Stimulated activated CD4-positive, alpha-beta T cell treated with anti-CD3 and anti-CD28 coated beads, Interleukin-12 subunit alpha, Interleukin-12 subunit beta, amount 100 ng/mL, for 4 hours (primary cell): ENCODE data around the gene GAL3ST2.
"Not testable (repeated sequence)": the region's sequence is repeated elsewhere in the genome, so short reads cannot be mapped to it uniquely, and the experiment has no call there.

Source experiments
- DNase-seq: peaks from one replicate; pipeline ENCODE4 v3.0.0-alpha.2; 2020

The GAL3ST2 gene

DNA sequence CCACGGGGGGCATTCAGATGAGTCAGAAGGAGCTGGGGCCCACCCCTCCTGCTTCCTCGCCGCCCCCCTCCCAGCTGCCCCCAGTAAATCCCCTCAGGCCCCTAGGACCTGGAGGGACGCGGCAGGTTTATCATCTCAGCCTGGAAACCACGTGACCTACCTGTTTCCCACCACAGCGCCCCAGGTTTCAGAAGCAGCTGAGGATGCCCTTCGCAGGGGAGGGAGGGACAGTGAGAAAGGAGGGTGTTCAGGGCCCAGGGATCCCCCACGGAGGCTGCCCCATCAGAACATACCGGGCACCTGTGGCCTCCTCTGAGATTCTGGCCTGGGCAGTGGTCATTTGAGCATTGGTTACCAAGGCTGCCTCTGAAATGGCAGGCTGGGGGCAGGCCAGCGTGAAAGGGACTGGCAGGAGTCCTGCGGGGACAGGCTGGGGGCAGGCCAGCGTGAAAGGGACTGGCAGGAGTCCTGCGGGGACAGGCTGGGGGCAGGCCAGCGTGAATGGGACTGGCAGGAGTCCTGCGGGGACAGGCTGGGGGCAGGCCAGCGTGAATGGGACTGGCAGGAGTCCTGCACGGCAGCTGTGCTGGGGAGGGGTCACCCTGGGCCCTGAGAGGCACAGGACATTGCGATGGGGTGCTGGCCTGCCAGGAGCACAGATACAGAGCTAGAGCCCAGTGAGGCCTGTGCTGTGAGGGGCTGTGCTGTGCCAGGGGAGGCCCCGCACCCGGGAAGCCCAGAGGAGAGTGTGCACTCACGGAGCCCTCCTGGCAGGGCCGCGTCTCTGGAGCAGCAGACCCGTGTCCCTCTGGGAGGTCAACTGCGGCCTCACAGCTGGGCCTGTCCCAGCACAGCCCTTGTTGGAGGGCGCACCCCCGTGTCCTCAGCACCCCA, 33.9 kb downstream of the GAL3ST2 start:
- DNase-seq: no peak

DNA sequence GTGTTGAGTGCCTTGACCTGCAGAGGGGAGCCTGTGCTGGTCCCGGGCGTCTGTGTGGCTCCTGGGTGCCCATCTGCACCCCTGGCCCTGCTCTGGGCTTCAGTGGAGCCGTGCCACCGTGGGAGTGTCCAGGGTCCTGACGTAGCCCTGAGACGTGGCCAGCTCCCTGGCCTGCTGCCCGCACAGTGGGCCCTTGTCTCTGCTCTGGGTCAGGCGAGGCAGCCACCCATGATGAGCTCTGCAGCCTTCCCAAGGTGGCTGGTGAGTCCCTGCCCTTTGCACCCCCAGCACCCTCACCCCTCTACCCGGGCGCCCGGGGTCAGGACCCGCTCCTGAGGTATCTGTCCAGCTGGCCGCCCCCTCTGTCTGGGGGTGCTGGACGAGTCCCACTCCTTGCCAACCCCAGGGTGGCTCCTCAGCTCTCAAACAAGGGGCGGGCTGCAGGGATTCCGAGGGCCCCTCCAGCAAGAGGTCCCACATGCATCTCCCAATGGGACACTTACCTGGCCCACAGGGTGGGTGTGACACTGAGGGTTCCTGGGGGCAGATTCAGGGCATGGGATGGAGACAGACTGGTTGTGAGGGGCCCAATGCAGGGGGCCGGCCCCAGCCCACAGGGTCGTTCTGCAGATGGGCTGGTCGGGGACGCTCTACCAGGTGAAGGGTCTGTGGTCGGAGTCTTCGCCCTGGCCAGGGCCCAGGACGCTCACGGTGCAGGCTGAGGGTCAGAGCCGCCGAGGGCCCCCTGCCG, 34.8 kb downstream of the GAL3ST2 start:
- DNase-seq: no peak

DNA sequence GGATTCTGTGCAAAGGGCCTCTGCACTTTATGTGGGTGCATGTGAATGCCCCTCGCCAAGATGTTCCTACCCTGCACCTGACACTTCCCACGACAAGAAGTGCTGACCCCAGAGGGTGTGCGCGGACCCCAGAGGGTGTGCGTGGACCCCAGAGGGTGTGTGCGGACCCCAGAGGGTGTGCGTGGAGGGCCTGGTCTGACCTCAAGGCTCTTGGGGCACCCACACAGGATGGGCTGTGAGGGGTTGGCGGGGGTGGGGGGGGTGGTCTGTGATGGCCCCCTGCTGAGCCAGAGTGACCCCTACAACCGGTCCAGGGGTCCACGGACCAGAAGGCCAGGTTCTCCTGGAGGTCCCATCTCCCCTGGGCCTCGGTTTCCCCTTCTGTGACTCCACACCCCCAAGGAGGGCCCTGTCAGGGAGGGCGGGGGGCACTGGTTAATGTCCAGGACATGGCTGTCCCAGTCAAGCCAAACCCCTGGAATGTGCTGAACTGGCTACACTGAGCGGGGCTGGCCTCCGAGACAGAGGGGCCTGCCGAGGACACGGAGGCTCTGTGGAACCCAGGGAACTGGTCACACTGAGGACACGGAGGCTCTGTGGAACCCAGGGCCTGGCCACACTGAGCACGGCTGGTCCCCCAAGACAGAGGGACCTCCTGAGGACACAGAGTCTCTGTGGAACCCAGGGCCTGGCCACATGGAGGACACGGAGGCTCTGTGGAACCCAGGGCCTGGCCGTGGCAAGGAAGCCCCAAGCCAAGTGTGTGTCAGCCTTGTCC, 35.5 kb downstream of the GAL3ST2 start:
- DNase-seq: no peak

DNA sequence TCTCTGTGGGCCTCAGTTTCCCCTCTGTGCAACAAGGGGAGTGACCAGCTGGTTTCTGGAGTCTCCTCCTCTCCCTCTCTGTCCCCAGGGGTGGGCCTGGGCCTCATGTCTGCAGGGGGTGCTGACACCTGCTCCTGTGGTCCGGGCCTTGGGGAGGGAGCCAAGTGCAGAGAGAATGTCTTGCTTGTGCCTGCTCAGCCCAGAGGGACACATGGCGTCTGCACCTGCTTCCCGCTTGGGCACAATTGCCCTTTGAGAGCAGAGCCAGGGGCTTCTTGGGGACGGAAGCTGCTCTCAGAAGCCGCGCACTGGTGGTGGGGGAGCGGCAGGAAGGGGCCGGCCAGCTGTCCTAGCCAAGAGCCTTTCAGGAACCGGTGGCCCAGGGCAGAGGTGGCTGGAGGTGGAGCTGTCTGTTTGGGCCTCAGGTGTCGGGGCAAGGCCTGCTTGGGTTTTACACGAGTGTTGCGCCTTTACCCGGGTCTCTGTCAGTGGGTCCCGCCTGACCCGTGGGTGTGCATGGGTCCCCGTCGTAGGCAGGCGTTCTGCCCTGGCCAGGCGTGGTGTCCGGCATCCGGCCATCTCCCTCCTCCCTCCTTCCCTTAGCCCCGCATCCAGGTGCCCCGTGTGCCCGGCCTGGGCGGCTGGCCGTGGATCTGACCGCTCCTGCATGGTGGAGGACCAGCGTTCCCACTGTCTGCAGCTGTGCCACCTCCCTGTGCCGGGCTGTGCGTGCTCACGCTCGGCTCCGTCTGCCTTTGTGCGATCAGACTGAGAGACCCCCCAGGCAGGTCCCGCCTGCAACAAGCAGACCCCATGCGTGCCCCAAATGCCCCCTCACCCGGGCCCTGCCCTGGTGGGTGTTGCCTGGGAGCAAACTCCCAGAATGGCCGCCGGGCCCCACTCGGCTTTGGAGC, 36.4 kb downstream of the GAL3ST2 start:
- DNase-seq: no peak

DNA sequence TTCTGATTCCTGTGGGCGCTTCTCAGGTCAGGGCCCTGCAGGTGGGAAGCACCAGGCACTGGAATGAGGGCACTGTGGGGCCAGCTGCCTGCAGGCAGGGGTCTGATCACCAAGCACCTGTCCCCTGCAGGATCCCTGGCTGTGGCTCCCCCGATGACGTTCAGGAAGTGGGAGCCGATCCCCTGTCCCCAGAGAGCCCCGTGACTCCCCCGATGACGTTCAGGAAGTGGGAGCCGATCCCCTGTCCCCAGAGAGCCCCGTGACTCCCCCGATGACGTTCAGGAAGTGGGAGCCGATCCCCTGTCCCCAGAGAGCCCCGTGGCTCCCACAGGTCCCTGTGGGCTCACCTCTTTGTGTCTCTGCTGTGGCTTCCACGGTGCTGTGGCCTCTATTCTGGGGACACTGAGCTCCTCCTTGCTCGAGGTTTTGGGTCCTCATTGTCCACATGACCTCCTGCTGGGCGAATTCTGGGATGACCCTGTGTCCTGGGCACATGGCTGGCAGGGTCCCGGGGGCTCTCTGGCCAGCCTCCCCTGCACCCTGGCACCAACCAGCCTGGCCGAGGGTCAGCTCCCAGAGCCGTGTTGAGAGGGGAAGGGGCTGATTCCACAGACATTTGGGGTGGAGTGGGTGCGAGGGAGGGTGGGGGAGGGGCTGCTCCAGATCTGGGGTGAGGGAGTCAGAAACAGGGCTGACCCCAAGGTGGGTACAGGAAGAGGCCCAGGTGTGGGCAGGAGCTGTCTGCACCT, 37.2 kb downstream of the GAL3ST2 start:
- DNase-seq: no peak

DNA sequence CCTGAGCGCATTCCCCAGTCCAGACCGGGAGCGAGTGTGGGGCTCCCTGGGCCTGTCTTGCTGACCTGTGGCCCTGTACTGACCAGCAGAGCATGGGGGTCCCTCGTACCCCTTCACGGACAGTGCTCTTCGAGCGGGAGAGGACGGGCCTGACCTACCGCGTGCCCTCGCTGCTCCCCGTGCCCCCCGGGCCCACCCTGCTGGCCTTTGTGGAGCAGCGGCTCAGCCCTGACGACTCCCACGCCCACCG, 37.7 kb downstream of the GAL3ST2 start:
- DNase-seq: no peak

DNA sequence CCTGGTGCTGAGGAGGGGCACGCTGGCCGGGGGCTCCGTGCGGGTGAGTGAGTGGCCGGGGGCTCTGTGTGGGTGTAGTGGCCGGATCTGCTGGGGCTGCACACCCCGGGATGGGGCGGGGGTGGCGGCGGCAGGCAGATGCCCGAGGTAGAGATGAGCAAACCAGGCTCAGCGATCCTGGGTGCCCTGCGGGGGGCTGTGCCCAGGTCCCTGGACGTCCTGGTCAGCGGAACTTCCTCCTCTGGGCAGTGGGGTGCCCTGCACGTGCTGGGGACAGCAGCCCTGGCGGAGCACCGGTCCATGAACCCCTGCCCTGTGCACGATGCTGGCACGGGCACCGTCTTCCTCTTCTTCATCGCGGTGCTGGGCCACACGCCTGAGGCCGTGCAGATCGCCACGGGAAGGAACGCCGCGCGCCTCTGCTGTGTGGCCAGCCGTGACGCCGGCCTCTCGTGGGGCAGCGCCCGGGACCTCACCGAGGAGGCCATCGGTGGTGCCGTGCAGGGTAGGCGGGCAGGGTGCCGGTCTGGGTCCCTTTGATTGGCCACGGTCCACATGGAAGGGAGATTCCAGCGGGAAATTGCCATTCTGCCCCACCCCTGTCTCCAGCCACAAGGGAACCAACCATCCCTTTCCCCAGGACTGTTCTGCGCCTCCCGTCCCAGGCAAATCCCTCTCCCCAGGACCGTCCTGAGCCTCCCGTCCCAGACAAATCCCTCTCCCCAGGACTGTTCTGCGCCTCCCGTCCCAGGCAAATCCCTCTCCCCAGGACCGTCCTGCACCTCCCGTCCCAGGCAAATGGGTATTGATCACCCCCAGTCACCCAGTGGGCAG, 38.2 kb downstream of the GAL3ST2 start:
- no peak for DNase-seq

DNA sequence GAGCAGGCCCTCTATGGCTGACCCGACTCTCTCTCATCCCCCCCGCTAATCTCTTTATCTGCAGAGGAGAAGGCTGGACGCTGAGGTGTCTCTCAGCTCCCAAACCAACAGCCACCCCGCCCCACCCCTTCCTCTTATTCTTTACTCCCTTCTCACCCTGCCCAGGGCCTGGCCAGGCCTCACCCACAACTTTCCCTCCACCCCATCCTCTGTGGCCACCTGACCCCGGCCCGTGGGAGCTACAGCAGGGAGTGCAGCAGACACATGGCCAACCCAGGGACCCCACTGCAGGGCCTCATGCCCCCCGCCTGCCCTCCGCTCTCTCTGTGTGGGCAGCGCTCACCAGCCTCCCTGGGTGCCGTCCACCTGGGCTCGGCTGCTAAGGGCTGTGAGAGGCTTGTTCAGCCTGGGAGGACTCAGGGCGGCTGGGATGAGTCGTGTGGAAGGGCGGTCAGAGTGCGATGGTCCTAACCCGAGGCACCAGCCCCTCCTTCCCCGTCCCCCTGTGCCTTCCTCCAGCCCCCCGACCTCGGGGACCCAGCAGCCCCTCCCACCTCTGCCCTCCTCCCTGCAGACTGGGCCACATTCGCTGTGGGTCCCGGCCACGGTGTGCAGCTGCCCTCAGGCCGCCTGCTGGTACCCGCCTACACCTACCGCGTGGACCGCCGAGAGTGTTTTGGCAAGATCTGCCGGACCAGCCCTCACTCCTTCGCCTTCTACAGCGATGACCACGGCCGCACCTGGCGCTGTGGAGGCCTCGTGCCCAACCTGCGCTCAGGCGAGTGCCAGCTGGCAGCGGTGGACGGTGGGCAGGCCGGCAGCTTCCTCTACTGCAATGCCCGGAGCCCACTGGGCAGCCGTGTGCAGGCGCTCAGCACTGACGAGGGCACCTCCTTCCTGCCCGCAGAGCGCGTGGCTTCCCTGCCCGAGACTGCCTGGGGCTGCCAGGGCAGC, 39.1 kb downstream of the GAL3ST2 start:
- no peak for DNase-seq

DNA sequence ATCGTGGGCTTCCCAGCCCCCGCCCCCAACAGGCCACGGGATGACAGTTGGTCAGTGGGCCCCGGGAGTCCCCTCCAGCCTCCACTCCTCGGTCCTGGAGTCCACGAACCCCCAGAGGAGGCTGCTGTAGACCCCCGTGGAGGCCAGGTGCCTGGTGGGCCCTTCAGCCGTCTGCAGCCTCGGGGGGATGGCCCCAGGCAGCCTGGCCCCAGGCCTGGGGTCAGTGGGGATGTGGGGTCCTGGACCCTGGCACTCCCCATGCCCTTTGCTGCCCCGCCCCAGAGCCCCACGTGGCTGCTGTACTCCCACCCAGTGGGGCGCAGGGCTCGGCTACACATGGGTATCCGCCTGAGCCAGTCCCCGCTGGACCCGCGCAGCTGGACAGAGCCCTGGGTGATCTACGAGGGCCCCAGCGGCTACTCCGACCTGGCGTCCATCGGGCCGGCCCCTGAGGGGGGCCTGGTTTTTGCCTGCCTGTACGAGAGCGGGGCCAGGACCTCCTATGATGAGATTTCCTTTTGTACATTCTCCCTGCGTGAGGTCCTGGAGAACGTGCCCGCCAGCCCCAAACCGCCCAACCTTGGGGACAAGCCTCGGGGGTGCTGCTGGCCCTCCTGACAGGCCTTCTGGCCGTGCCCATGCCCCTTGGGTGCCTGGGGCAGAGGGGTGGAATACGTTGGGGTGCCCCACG, 40.0 kb downstream of the GAL3ST2 start:
- DNase-seq: no peak

DNA sequence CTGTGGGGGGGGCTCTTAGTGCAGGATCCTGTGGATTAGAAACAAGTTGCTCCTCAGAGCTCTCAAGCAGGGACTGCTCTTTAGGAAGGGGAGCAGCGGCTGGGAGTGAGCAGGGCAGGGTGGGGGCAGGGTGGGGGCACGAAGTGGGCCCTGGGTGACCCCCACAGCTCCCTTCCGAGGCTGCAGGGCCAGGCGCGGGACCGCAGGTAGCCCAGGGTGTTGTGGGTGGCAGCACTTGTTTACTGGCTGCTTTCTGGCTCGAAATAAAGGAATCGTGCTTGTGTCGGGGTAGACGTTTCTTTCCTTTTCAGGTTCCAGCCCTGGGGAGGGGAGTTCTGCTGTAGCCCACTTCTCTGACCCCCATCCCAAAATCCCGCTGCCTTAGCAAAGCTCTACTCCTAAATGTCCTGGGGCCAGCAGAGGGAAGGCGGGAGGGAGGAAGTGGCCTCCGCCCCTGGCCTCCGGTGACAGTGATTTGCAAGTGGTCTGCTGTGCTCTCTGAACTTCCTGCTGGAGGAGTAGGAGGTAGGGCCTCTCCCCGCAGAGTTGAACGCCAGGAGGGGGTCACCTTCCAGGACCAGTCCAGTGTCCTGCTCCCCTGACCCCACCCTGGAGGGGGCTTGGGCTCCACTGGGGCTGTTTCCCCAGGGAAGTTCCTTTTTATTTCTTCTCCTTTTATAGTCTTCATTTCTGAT, 40.7 kb downstream of the GAL3ST2 start:
- no peak for DNase-seq

DNA sequence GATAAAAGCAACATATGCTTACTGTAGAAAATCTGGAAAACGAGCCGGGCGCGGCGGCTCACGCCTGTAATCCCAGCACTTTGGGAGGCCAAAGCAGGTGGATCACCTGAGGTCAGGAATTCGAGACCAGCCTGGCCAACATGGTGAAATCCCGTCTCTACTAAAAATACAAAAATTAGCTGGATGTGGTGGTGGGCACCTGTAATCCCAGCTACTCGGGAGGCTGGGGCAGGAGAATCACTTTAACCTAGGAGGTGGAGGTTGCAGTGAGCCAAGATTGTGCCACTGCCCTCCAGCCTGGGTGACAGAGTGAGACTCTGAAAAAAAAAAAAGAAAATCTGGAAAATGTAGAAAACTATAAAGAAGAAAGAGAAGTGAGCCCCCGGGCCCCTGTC, 41.2 kb downstream of the GAL3ST2 start:
- not testable (repeated sequence) for DNase-seq

DNA sequence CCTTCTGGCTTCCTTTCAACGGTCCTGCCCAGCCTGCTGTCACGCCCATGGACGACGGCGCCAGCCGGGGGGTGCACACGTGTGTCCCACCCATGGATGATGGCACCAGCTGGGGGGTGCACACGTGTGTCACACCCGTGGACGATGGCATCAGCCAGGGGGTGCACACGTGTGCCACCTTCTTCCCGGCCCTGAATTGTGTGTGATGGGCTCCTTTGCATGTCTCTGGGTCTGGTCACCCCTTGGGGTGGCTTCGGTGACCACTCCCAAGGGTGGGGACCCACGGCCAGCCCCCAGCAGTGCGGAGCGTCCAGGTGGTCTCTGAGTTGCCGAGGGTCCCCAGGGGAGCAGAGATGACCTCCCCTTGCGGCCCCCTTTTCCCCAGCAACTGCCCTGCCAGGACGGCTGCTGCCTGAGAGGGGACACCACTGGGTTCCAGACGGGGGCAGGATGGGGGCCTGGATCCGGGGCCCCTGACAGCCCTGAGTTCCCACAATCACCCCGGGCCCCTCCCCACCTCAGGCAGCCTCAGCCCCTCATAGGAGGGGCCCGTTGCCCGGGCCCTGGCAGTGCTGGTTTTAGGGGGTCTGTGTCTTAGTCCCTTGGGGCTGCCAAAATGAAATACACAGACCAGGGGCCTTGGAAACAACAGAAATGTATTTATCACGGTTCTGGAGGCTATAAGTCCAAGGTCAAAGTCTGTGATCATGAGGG, 41.8 kb downstream of the GAL3ST2 start:
- DNase-seq: no peak

DNA sequence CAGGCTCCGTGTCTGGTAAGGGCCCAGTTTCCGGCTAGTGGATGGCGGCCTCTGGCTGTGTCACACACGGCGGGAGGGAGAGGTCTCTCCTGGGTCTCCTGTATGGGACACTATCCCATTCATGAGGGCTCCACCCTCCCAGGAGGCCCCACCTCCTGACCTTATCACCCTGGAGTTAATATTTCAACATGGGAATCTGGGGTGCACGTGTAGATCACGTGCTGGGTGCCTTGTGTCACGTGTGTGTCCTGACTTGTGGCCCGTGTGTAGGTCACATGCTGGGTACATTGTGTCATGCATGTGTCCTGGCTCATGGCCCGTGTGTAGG, 42.3 kb downstream of the GAL3ST2 start:
- no peak for DNase-seq

DNA sequence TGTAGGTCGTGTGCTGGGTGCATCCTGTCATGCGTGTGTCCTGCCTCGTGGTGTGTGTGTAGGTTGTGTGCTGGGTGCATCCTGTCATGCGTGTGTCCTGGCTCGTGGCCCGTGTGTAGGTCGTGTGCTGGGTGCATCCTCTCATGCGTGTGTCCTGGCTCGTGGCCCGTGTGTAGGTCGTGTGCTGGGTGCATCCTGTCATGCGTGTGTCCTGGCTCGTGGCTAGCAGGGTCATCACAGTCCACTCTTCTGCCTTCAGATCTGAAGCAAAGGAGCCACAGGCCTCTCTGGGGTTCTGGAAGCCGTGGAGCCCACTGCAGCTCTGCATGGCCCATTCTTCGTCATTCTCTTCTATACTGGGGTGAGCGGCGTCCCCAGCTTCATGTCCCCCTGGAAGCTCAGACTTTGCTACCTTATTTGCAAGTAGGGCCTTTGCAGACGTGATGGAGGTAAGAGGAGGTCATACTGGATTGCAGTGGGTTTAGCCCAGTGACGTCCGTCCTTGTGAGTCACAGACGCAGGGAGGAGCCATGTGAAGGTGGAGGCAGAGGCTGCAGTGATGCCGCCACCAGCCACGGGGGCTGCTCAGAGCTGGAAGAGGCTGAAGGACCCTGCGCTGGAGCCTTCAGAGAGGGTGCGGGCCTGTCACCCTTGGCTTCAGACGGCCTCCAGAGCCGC, 43.5 kb downstream of the GAL3ST2 start:
- not testable (repeated sequence) for DNase-seq

DNA sequence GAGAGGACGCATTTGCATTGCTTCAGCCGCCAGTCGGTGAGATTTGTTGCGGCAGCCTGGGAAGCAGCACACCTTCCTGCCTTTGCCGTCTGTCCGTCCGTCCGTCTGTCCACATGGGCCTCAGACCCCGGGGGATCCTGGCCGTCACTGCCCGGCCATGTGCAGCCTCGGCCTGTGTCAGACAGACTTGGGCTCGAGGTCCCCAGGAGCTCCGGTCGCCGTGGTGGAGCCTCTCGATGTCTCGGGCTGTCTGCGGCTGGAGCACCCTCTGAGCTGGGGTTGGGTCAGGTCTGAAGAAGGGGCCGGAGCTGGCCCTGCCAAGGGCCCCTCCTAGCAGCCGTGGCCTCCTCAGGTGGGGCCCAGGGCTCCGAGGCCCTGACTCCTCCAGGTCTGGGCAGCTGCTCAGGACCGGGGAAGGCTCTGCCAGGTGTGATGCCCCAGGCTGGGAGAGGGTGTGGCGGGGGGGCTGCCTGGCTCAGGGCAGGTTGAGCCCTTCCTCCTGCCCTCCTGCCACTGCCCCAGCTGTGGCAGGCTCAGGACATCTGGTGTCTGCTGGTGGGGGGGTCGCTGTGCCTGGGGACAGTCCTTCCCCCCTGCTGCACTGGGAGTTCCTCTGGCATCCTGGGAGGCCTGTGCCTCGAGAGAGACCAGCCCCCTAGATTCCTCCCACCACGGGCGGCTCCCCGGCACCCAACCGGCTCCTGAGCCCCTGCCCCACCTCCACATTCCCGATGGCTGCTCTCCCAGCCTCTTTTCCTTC, 44.2 kb downstream of the GAL3ST2 start:
- no peak for DNase-seq

DNA sequence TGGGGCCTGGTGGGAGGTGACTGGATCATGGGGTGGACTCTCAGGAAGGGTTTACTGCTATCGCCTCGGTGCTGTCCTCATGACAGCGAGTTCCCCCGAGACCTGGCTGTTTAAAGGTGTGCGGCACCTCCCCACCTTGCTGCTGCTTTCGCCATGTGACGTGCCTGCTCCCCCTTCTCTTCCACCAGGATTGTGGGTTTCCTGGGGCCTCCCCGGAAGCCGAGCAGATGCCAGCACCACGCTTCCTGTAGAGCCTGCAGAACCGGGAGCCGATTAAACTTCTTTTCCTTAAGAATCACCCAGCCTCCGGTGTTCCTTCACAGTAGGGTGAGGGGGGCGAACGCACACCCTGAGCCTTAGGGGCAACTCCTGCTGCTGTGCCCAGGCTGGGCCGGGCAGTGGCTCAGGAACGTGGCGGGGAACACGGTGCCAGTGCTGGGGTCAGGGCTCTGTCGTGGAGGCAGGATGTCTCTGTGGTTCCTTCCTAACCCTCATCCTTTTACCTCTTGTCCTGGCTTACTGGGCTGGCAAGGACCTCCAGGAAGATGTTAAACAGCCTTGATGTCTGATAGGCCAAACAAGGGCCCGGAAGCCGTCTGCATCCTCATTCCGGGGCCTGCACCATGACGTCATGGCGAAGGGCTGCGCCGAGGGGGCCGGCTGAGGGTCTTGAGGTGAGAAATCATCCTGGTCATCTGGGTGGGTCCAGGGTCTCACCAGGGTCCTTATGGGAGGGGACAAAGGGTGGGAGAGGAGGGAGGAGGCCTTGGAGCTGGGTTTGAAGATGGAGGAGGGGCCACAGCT, 45.0 kb downstream of the GAL3ST2 start:
- DNase-seq: no peak
